Measurements from ENCODE around the gene ERICH4.
A peak's percentile ranks its signal among the peaks of the same experiment; 100 is the strongest.
"Not testable (repeated sequence)": the region's sequence is repeated elsewhere in the genome, so short reads cannot be mapped to it uniquely, and the experiment has no call there.

The ERICH4 gene, protein sequence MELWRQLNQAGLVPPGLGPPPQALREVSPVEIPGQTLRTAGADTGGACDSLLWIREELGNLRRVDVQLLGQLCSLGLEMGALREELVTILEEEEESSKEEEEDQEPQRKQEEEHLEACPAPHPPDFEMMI

DNA sequence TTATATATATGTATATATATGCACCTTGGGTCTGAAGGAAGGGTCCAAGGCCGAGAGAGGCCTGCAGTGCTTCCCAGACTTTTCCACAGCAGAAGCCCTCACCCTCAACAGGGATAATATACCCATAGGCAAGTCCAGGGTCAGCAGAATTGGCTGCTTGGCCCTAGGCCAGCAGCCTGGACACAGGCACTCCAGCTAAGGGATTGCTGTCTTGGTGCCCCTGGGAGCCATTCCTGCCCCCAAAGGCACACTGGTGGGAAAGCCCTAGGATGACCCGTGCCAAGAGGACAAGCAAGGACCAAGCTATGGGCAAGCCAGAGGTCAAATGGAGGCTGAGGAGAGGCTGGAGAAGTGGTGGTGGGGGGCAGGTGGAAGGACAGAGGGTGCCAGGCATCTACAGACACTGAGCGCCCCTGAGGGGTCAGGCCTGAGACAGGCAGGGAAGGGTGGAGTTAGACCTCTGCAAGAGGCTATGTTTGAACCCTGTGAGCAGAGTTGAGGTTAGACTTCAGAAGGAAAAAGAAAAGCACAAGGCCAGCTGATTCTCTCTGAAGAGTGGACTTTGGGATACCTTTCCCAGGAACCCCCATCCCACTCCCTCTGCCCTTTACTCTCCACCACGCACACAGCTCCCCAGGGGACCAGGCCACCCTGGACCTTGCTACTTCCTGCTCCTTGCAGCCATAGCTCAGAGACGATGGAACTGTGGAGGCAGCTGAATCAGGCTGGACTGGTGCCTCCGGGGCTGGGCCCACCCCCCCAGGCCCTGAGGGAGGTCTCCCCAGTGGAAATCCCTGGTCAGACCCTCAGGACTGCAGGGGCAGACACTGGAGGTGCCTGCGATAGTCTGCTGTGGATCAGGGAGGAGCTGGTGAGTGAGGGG, at the start of gene ERICH4:
Gene ERICH4, plus strand, starts transcription at position 684 of the 883 bp plus-strand sequence. Its CDS starts 14 bp downstream, at position 698.
- no peak for DNase-seq

DNA sequence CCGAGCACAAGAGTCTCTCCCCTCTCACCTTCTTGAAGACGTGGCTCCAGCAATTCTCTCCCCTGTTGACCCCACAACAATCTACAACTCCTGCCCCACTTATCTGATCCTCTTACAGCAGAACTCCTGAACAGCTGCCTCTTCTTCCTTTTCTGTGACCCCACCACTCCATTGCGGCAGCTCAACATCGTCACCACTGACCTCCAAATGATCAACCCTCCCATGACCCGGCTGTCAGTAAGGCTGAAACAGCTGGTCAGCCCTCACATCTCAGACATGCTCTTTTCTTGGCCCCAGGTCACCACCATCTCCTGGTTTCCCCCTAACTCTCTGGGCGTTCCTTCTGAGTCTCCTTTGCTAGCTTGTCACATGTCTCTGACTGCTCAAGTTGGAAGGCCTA, 47.6 kb upstream of the ERICH4 start:
- DNase-seq, result no peak

DNA sequence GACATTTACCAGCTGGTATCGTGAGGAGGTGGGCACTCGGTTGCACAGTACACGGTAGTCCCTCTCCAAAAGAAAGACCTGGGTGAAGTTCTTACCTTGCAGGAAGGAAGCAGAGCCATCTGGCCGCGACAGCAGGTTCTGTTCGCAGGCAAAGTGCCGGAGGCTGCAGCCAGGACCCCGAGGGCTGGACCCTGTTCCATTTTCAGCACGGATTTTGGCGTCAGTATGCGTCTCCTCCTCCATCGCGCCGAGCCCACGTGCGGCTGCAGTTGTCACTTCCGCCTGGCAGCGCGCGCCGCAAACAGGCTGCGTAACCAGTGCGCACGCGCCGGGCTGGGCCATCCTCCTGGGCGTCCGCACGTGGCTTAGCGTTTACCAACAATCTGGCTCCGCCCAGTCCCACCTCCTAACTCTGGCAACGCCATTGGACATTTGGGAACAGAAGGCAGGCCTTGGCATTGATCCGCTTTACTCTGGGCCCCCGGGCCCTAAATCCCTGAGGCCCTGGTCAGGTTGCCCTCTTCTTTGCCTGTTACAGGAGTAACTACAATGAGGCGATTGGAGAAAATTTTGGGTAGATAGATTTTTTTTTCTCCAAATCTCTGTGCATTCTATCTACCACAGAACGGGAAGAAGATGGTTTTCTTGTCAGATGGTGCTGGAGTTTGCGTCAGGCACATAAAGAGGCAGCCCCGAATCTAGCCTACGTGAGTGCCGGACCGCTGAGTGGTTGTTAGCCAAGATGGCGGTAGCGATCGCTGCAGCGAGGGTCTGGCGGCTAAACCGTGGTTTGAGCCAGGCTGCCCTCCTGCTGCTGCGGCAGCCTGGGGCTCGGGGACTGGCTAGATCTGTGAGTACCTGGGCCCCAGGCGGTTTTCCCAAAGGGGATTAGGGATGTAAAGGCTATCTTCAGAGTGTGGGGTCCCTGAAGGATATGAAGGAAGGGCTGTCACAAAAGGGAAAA, 45.6 kb upstream of the ERICH4 start, which contains the start of the genes BCKDHA and EXOSC5:
Gene BCKDHA, plus strand, starts transcription at position 733 of the 964 bp plus-strand sequence. Its CDS starts 10 bp downstream, at position 743.
Gene EXOSC5, minus strand, starts transcription at position 274 of the 964 bp plus-strand sequence. Its CDS starts 31 bp downstream, at position 243.
- DNase-seq, result peak; percentile 98 to 99

DNA sequence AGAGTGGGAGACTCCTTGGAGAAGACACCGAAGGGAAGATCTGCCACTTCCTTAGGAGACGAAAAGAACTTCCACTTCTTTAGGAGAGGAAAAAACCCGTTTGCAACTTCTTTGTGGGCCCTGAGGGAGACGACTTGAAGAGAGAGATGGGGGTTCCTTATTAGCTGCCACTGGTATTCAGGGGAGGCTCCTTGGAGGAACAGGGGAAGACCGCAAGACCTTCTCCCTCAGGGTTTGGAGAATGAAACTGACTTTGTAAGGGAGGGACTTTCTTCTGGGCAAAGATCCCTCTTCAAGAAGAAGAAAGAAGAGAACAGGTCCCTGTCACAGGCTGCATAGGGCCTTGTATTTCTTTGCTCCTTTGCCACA, 44.9 kb upstream of the ERICH4 start:
- DNase-seq, result no peak

DNA sequence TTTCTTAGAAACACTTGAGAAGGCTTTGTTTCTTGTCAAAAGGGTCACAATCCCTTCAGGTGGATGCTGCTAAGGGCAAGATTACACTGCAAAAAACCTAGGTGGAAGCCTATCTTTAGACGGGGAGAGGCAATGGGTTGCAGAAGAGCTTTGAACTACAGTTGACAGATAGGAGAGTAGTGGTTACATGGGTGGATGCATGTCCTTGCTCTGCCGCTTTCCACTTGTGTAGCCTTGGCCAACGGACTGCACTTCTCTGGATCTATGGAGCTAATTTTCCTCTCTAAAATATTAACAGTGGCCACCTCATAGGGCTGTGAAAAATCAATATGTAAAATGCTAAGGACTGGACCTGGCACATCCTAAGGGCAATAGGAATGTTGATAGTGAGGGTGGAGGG, 44.4 kb upstream of the ERICH4 start:
- DNase-seq, result no peak

DNA sequence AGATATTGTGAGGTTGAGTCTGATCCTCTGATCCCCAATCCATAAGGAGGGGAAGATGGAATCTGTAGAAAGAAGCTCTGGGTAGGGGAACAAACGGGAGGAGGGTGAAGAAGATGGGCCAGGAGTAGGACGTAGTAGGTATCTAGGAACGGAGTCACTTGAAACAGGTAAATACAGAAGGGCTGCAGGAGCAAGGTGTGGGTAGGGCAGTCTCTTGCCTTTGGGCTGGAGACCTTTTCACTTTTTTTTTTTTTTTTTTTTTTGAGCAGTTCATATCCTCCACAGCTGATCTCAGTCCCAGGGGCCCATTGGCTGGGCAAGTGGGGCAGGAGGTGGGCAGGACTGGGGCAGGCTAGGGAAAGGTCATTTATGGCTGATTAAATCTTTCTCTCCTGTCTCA, 43.9 kb upstream of the ERICH4 start:
- no peak for DNase-seq

DNA sequence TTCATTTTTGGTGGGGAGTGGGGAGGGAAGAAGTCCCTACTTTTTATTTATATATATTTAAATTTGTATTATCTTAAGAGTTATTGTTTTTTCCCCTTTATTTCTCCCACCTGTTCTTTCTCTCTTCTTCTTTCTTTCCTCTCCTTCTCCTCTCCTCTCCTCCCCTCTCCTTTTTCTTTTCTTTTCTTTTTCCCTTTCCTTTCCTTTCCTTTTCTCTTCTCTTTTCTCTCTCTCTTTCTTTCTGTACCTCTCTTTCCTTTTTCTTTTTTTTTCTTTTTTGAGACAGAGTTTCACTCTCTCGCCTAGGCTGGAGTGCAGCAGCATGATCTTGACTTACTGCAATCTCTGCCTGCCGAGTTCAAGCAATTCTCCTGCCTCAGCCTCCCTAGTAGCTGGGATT, 43.4 kb upstream of the ERICH4 start:
- no peak for DNase-seq

DNA sequence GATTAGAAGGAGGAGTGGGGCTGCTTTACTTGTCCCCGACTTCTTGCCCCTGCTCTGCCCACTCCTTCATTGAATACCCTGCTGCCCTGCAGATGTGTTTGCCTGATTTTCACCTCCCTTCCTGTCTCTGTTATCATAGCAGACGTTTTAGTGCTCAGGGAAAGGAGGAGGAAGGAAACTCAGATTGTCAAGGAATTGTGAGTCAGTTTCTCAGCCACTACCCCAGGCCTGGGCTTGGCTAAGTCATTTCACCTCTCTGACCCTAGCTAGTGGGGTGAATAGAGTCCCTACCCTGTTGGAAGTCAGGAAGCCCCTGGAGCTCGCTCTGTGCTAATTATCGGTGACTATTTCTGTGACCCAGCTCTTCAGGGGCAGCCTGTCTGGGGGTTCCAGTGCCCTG, 41.5 kb upstream of the ERICH4 start:
- no peak for DNase-seq

DNA sequence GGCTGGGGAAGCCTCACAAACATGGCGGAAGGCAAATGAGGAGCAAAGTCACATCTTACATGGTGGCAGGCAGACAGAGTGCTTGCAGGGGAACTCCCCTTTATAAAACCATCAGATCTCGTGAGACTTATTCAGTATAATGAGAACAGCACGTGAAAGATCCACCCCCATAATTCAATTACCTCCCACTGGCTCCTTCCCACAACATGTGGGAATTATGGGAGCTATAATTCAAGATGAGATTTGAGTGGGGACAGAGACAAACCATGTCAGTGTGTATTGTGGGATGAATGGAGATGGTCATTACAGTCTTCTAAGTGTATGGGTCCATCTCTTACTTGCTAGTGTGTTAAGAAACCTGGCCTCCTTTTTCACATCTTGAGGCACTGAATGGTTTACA, 40.9 kb upstream of the ERICH4 start:
- no peak for DNase-seq

DNA sequence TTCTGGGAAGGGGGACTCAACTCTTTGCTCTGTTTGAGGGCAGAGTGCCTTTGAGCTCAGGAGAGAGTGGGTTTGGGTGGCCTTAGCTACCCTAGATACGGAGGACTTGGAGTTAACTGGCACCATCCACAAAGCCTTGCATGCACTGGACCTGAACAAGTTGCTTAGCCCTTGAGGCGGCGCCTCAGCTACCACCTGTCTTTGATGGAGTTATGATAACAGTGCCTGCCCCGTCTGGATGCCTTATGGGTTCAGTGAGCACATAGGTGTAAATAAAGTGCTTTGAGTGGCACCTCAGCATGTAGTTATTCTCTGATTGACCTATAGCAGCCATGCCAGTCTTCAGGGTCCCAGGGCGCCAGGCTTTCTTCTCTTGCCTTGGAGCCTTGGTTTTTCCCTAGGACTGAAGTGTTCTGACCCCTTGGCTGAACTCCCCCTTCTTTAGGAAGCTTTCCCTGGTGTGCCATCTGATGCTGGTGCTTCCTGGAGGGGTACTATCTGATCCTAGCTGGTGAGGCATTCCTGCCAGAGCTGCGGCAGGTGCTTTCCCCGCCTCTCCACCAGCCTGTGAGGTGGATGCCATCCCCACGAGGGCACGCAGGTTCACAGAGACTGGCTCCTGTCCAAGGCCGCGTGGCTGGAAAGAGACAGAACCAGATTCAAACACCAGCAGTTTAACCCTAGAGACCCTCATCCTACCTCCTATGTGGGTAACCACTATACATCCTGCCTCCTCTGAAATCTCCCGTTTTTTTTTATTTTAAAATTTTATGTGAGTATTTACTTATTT, 39.6 kb upstream of the ERICH4 start:
- no peak for DNase-seq

DNA sequence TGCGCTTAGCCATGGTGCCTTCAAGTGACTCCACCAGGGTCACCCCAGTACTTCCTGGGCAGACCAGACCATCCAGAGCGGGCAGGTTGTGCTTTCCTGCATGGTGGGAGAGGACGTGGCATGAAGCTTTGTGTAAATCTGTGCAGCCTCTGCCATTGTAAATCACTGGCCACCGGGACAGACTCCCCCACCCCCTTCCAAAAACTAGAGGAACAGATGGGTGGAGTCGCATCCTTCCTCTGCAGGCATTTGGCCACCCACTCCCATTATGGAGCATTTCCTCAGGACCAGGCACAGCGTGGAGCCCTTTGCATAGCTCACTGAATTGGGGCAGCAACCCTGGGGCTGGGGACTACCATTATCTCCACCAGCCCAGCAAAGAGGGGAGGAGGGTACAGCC, 37.2 kb upstream of the ERICH4 start:
- DNase-seq, result no peak

DNA sequence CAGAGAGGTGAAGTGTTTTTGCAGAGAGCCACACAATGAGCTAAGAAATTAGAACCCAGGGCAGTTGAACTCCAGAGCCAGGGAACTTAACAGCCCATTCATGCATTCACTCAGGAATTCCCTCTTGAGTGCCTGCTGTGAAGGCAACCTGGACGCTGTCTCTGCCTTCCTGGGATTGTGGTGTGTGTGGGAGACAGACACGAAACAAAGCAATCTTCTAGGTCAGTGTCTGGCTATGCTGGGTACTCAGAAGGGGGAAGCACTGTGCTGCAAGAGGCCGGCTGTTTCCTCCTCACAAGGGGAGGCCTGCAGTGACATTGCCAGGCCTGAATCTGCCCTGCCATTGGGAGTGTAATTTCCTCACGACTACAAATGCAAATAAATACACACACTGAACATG, 35.7 kb upstream of the ERICH4 start:
- DNase-seq, result no peak

DNA sequence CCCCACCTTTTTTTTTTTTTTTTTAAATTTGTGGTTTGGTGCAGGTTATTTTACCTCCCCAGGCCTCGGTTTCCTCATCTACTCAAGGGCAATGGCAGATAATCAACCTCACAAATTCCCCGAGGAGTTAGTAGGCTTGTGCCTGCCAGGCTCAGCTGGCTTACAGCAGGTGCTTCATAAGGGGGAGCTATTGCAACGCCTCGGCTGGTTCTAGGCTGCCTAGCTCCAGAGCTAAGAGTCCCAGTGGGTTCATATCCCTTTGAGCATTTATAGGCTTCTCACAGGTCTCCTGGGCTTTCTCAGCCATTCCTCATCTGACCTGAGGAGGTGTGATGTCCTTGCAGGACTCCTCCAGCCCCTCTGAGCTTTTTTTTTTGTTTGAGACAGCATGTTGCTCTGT, 34.7 kb upstream of the ERICH4 start:
- DNase-seq, result no peak

DNA sequence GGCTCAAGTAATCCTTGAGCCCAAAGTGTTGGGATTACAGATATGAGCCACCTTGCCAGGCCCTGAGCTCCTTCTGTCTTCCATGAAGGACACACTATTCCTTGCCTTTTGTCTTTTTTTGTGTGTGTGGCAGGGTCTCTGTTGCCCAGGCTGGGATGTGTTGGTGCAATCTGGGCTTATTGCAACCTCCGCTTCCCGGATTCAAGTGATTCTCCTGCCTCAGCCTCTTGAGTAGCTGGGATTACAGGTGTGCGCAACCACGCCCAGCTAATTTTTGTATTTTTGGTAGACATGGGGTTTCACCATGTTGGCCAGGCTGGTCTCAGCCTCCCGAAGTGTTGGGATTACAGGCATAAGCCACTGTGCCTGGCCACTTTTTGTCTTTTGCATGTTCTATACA, 34.1 kb upstream of the ERICH4 start:
- DNase-seq, result not testable (repeated sequence)

DNA sequence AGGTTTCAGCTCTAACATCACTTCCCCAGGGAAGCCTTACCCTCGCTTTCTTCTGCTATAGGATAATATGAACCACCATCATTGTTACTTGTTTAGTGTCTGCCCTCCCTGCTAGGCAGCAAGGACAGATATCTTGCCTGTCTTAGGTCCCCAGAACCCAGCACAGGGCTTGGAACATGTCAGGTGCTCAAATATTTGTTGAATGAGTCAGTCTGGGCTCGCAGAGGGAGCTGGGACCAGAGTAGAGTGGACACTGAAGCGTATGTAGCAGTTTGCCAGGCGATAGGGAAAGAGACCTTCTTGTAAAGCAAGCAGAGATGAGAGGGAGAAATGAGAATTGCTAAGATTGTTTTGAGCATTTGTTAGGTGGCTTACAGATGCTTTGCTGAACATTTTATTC, 33.7 kb upstream of the ERICH4 start:
- no peak for DNase-seq

DNA sequence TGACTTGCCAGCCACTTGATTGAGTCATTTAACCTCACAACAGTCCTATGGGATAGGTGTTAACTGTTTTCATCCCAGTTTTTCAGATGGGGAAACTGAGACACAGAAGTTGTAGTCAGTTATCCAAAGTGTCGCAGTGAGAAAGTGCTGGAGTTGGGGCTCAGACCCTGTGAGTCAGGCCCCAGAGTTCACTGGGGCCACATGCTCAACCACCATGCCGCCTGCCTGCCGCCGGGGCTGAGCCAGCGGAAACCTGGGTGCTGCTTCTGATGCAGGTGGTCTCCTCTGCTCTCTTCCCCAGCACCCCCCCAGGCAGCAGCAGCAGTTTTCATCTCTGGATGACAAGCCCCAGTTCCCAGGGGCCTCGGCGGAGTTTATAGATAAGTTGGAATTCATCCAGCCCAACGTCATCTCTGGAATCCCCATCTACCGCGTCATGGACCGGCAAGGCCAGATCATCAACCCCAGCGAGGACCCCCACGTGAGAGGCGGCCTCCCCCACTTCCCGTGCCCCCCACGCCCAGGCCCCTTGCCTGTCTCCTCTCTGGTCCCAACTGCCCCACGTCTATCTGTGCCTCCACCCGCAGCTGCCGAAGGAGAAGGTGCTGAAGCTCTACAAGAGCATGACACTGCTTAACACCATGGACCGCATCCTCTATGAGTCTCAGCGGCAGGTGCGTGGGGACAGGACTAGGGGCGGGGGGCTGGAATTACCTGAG, 32.5 kb upstream of the ERICH4 start:
- no peak for DNase-seq

DNA sequence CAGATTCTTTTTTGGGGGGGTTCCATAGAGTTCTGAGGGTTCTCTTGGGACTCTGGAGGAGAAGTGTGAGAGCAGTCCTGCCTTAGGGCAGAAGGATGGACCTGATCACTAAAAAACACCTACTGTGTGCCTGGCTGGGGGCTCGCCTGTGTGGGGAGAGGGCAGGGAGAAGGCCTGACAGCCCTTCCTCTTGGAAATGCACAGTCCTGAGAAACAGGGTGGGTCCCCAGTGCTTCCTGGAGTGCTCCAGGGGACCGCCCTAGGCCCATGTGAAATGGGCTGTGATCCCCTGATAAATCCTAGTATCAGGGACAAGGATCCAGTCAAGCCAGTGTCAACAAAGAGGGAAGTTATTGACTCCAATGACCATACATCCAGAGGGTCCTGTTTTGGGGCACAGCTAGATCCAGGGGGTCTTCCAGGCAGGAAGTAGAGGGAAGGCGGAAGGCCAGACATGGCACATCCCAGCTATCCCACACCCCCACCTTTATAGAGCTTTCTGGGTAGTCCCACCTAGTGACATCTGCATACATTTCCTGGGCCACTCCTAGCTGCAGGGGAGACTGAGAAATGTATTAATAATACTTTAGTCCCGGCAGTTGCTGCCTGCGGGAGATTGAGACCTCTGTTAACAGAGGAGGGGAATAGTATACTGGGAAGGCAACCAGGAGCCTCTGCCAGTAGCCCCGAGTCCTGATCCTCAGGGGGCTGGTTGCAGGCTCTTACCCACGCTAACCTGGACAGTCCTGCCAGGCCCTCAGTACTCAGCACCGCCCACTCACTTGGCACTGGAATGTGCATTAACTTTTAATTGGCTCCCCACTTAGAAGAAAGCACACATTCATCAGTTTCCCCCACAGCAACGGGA, 31.6 kb upstream of the ERICH4 start:
- no peak for DNase-seq

DNA sequence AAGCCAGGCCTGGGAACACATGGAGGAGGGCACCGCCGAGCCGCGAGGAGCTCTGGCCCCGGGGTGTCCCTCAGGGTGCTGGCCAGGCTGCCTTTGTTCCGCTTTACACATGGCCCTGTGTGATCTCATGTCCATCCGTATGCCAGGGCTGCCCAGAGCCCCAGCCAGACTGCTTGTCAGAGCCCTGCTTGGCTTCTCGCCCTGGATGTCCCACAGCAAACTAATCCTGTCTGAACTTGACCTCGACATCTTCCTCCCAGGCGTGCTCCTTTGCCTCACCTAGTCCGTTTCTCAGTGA, 31.0 kb upstream of the ERICH4 start:
- DNase-seq, result peak; percentile 49 to 59

DNA sequence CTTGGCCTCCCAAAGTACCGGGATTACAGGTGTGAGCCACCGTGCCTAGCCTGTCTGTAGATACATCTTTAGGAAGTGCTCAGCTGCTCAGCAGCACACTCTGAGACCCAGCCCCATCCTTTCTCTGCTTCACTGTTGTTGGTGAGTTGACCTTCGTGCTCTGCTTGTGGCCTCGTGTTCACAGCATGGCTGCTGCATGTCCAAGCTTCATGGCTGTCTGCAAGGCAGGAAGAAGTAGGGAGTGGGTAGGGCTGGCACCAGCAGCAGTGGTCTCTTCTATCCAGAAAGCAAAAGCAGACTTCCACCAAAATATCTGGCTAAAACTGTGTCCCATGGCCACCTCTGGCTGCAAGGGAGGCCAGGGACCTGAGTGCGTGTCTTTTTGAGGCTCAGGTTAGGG, 30.0 kb upstream of the ERICH4 start:
- no peak for DNase-seq

DNA sequence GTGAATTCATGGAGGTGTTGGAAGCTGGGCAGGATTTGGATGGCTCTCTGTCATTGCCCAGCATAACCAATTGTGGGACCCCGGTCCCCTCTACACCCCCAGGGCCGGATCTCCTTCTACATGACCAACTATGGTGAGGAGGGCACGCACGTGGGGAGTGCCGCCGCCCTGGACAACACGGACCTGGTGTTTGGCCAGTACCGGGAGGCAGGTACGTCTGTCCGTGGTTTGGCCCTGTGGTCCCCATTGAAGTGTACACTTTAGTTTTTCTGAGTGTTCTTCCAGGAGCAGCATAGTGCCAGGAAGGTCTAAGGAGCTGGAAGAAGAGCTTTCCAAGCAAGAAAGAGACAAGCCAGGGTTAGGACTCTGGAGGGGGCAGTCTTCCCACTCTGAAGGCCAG, 29.0 kb upstream of the ERICH4 start:
- no peak for DNase-seq

DNA sequence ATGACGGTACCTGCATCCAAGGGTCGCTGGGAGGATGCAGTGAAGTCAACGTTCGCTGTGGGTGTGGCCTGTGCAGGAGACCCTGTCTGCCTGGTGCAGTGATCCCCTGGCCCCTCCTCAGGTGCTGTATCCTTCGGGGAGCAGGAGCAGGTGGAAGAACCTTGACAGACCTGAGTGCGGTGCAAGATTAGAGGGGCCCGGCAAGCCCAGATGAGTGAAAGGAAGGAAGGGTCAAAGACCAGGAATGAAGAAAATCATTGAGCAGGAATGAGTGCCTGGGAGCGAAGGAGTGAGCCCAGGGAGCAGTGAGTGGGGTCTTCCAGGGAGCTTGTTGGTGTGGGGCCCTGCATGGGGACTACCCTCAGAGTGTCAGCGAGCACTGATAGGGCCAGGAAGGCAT, 28.5 kb upstream of the ERICH4 start:
- DNase-seq, result no peak

All from hippocampal formation (tissue), 2 donors.